OCI-LY1 (cell line): Measurements from ENCODE around the gene TRPC3.

Experiments used
- H2AFZ ChIP-seq: fragments of 200-600 bp; sonication (generic), shearing (Covaris generic); 2 replicates; pipeline ENCODE4 v1.6.0; 2014; ENCODE audit warnings: antibody characterized with exemption, mild to moderate bottlenecking, low read length
- H3F3A ChIP-seq: fragments of 200-600 bp; sonication (generic), shearing (Covaris generic); 2 replicates; pipeline ENCODE4 v1.6.0; 2014; ENCODE audit warnings: mild to moderate bottlenecking, antibody characterized with exemption, low read length, moderate library complexity; ENCODE audit not compliant: insufficient read depth
- H3K27ac ChIP-seq: fragments of 200-600 bp; sonication (generic); 2 replicates; pipeline ENCODE4 v1.5.1; 2014; ENCODE audit warnings: low read length, mixed run types, mild to moderate bottlenecking, low read depth; ENCODE audit not compliant: poor library complexity, severe bottlenecking
- H3K27me3 ChIP-seq: fragments of 200-600 bp; sonication (generic); 2 replicates; pipeline ENCODE4 v1.6.0; 2014; ENCODE audit warnings: antibody characterized with exemption, mild to moderate bottlenecking, low read length, moderate library complexity; ENCODE audit not compliant: insufficient read depth
- H3K36me3 ChIP-seq: fragments of 200-600 bp; sonication (generic); 2 replicates; pipeline ENCODE4 v1.6.1; 2014; ENCODE audit warnings: mild to moderate bottlenecking, antibody characterized with exemption, low read length, moderate library complexity, mixed read lengths; ENCODE audit not compliant: insufficient read depth
- H3K4me1 ChIP-seq: fragments of 200-600 bp; sonication (generic); 2 replicates; pipeline ENCODE4 v1.5.1; 2014; ENCODE audit warnings: mild to moderate bottlenecking, low read length, moderate library complexity; ENCODE audit not compliant: insufficient read depth, severe bottlenecking
- H3K4me2 ChIP-seq: fragments of 200-600 bp; sonication (generic), shearing (Covaris generic); 2 replicates; pipeline ENCODE4 v1.6.1; 2014; ENCODE audit warnings: low read length
- H3K4me3 ChIP-seq: fragments of 200-600 bp; sonication (generic); 2 replicates; pipeline ENCODE4 v1.5.1; 2014; ENCODE audit warnings: low read length, low read depth, mild to moderate bottlenecking, mixed read lengths; ENCODE audit not compliant: poor library complexity, severe bottlenecking
- H3K79me2 ChIP-seq: fragments of 200-600 bp; shearing (Covaris generic); 2 replicates; pipeline ENCODE4 v1.6.1; 2016; ENCODE audit warnings: mixed run types, low read length, mixed read lengths; ENCODE audit not compliant: insufficient read depth
- H3K9ac ChIP-seq: fragments of 200-600 bp; sonication (generic), shearing (Covaris generic); 2 replicates; pipeline ENCODE4 v1.6.1; 2014; ENCODE audit warnings: mild to moderate bottlenecking, low read length, mixed read lengths
- H3K9me2 ChIP-seq: fragments of 200-600 bp; sonication (generic), shearing (Covaris generic); 2 replicates; pipeline ENCODE4 v1.6.1; 2014; ENCODE audit warnings: low read depth, mild to moderate bottlenecking, low read length, mixed read lengths
- H3K9me3 ChIP-seq: fragments of 200-600 bp; shearing (Covaris generic); 2 replicates; pipeline ENCODE4 v1.6.1; 2014; ENCODE audit warnings: low read length, mixed read lengths
- H4K20me1 ChIP-seq: fragments of 200-600 bp; sonication (generic), shearing (Covaris generic); 2 replicates; pipeline ENCODE4 v1.6.0; 2016; ENCODE audit warnings: mild to moderate bottlenecking, low read length; ENCODE audit not compliant: insufficient read depth
- CTCF ChIP-seq: fragments of 200-600 bp; sonication (generic), shearing (Covaris generic); IDR thresholded peaks from 2 replicates; pipeline ENCODE4 v1.5.1; 2017; ENCODE audit warnings: mild to moderate bottlenecking, antibody characterized with exemption, low read length, moderate library complexity, mixed read lengths
- EZH2 ChIP-seq: fragments of 200-600 bp; sonication (generic), shearing (Covaris generic); IDR thresholded peaks from 2 replicates; pipeline ENCODE4 v1.8.0; 2017; ENCODE audit warnings: borderline replicate concordance, mixed run types, mild to moderate bottlenecking, antibody characterized with exemption, low read length, moderate library complexity, mixed read lengths

The TRPC3 gene

GRCh38 chr4:121838136-121838535 lies 113.7 kb downstream of the TRPC3 start:
- no peaks in the 10 kb centered on the region for H4K20me1 ChIP-seq
- no peaks in the 10 kb centered on the region for H3K79me2 ChIP-seq
- H3F3A ChIP-seq: no peaks in the 10 kb centered on the region
- no peak overlapping the region for H3K9ac ChIP-seq
- no peaks in the 10 kb centered on the region for H3K4me1 ChIP-seq
- no peaks in the 10 kb centered on the region for H3K9me3 ChIP-seq
- no peak overlapping the region for H2AFZ ChIP-seq
- no peaks in the 10 kb centered on the region for H3K27me3 ChIP-seq
- H3K9me2 ChIP-seq: no peaks in the 10 kb centered on the region
- no peak overlapping the region for H3K27ac ChIP-seq
- peaks cover 9% of the 10 kb centered on the region for H3K36me3 ChIP-seq
- TF ChIP-seq EZH2 (no peak), CTCF (no peak)
- H3K4me3 ChIP-seq: no peak overlapping the region
- no peak overlapping the region for H3K4me2 ChIP-seq

GRCh38 chr4:121829511-121829910 lies 122.3 kb downstream of the TRPC3 start:
- no peak for TF ChIP-seq CTCF
- TF ChIP-seq EZH2: no peak

More at GRCh38 chr4:121829511-121829910, 122.3 kb downstream of the TRPC3 start:
- no peak overlapping the region for H3K4me2 ChIP-seq
- H3K36me3 ChIP-seq: peaks cover 27% of the 10 kb centered on the region; the same call in 1 of the 2 replicates
- H4K20me1 ChIP-seq: no peaks in the 10 kb centered on the region
- H2AFZ ChIP-seq: no peak overlapping the region
- no peaks in the 10 kb centered on the region for H3K9me2 ChIP-seq
- no peaks in the 10 kb centered on the region for H3K79me2 ChIP-seq
- no peaks in the 10 kb centered on the region for H3K27me3 ChIP-seq
- H3K4me1 ChIP-seq: peaks cover 7% of the 10 kb centered on the region
- no peak overlapping the region for H3K27ac ChIP-seq
- H3K9me3 ChIP-seq: no peaks in the 10 kb centered on the region
- no peak overlapping the region for H3K4me3 ChIP-seq
- H3K9ac ChIP-seq: no peak overlapping the region
- peaks cover 6% of the 10 kb centered on the region; the same call in 1 of the 2 replicates for H3F3A ChIP-seq
